MM.1S (cell line): ENCODE measurements around the gene HELZ.

ENCODE experiments used
- EZH2phosphoT487 ChIP-seq: fragments of 300-600 bp; sonication (generic); IDR thresholded peaks from 2 replicates; pipeline ENCODE4 v1.6.1; 2018; ENCODE audit warnings: antibody characterized with exemption, low read length
- TF ChIP-seq, protein P1 (sequence below): fragments of 300-600 bp; sonication (generic); IDR thresholded peaks from 2 replicates; pipeline ENCODE4 v1.5.1; 2016; ENCODE audit warnings: antibody characterized with exemption, low read length, mixed read lengths

DNA sequence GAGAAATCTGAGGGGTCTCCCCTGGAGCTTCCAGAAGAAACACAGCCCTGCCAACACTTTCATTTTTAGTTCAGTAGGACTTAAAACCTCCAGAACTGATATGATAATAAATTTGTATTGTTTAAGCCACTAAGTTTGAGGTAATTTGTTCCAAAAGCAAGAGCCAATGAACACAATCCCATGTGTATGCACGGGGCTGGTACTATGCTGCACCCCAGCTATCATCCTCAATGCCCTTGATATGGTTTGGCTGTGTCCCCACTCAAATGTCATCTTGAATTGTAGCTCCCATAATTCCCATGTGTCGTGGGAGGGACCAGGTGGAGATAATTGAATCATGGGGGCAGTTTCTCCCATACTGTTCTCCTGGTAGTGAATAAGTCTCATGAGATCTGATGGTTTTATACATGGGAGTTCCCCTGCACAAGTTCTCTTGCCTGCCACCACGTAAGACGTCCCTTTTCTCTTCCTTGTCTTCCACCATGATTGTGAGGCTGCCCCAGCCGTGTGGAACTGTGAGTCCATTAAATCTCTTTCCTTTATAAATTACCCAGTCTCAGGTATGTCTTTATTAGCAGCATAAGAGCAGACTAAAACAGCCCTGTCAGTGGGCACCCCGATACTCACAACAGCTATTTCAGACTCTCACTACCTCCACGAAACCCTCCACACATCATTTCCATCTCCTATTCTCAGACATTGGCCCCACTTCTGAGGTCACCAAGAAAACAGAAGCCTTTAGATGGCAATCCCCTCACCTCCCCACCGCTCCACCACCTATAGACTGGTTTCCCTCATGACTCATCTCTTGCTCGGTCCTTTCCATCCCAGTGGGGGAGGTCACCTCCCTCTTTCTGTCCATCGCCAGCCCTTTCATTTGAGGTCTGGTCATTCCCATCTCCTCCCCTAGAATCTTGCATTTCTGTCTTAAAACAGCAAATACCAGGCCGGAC is 209.6 kb downstream of the HELZ start:
- TF ChIP-seq, protein P1, sequence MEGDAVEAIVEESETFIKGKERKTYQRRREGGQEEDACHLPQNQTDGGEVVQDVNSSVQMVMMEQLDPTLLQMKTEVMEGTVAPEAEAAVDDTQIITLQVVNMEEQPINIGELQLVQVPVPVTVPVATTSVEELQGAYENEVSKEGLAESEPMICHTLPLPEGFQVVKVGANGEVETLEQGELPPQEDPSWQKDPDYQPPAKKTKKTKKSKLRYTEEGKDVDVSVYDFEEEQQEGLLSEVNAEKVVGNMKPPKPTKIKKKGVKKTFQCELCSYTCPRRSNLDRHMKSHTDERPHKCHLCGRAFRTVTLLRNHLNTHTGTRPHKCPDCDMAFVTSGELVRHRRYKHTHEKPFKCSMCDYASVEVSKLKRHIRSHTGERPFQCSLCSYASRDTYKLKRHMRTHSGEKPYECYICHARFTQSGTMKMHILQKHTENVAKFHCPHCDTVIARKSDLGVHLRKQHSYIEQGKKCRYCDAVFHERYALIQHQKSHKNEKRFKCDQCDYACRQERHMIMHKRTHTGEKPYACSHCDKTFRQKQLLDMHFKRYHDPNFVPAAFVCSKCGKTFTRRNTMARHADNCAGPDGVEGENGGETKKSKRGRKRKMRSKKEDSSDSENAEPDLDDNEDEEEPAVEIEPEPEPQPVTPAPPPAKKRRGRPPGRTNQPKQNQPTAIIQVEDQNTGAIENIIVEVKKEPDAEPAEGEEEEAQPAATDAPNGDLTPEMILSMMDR: no peak
- no peak for TF ChIP-seq EZH2phosphoT487
